ENCODE results near the gene CHCHD3. TPM values are rescaled to one million over a fixed set of nuclear protein-coding genes. Genes with fewer than 3 reads are reported as not detected.

The CHCHD3 gene
- total RNA-seq, 1 experiment from 2014 or later = 149 TPM

- Histone ChIP-seq H3K4me1 (ENCODE audit: insufficient read depth, low read length) (peaks cover 7% of the 10 kb centered on the region; the same call in 1 of the 2 replicates), H3K9me2 (replicated peaks; ENCODE audit: low read length) (no peaks in the 10 kb centered on the region), H3K4me2 (ENCODE audit: low read length) (no peak overlapping the region), H3K27ac (ENCODE audit: low read length) (no peak overlapping the region), H3K9me3 (ENCODE audit: low read length) (no peaks in the 10 kb centered on the region), H3K79me2 (ENCODE audit: low read length) (no peaks in the 10 kb centered on the region), H3F3A (ENCODE audit: low read length, unreplicated experiment) (no peaks in the 10 kb centered on the region), H3K27me3 (ENCODE audit: low read length) (no peaks in the 10 kb centered on the region), H3K4me3 (ENCODE audit: low read length) (no peak overlapping the region), H4K20me1 (ENCODE audit: low read length) (no peaks in the 10 kb centered on the region), H3K36me3 (ENCODE audit: low read depth, low read length) (peaks cover 10% of the 10 kb centered on the region; the same call in 1 of the 2 replicates), H3K9ac (ENCODE audit: low read length) (no peak overlapping the region), H2AFZ (ENCODE audit: low read length) (no peak overlapping the region)
- ChIA-PET POLR2A (ENCODE audit: unreplicated experiment) (no interaction called here), CTCF (no interaction called here)
- ATAC-seq = no peak
- BruUV-seq (replicated peaks) = no TSS peak
- peak; percentile 33 for DNase-seq
- no peak for TF ChIP-seq EZH2phosphoT487 (IDR thresholded peaks at IDR 0.05; ENCODE audit: borderline replicate concordance, low read length)
- no peak for TF ChIP-seq CTCF (conservative IDR thresholded peaks at IDR 0.05; ENCODE audit: low read depth, low read length)
- TF ChIP-seq EZH2 (IDR thresholded peaks at IDR 0.05; ENCODE audit: low read length, unreplicated experiment) = no peak
- intact Hi-C loops (cut with micrococcal nuclease) = no loop called here
These were observed 216.3 kb downstream of the CHCHD3 start for GRCh38 chr7:132865366-132866143.

DNA sequence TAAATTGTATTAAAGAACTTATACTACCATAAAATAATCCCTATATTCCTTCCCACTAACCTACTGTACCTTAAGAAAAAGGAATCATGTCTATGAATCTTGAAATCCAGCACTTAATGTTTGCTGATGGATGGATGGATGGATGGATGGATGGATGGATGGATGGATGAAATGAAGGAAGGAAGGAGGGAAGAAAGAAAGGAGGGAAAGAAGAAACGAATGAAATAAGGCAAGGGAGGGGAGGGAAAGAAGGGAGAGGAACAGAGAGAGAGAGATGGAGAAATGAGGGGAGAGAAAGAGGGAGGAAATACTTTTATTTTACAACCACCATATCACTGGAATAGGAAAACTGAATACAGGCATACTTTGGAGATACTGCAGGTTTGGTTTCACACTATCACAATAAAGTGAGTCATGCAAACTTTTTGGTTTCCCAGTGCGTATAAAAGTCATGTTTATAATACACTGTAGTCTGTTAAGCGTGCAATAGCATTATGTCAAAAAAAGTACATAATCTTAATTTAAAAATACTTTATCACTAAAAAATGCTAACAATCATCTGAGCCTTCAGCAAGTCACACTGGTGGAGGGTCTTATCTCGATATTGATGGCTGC is 219.8 kb downstream of the CHCHD3 start:
- peak; percentile 80 for ATAC-seq
- Histone ChIP-seq H3K36me3 (ENCODE audit: low read depth, low read length) (peaks cover 10% of the 10 kb centered on the region; the same call in 1 of the 2 replicates), H3K79me2 (ENCODE audit: low read length) (no peaks in the 10 kb centered on the region), H3F3A (ENCODE audit: low read length, unreplicated experiment) (no peaks in the 10 kb centered on the region), H3K9me2 (replicated peaks; ENCODE audit: low read length) (no peaks in the 10 kb centered on the region), H2AFZ (ENCODE audit: low read length) (no peak overlapping the region), H3K4me1 (ENCODE audit: insufficient read depth, low read length) (peaks cover 7% of the 10 kb centered on the region; the same call in 1 of the 2 replicates), H3K4me2 (ENCODE audit: low read length) (no peak overlapping the region), H3K9ac (ENCODE audit: low read length) (no peak overlapping the region), H4K20me1 (ENCODE audit: low read length) (no peaks in the 10 kb centered on the region), H3K27ac (ENCODE audit: low read length) (no peak overlapping the region), H3K27me3 (ENCODE audit: low read length) (no peaks in the 10 kb centered on the region), H3K4me3 (ENCODE audit: low read length) (no peak overlapping the region), H3K9me3 (ENCODE audit: low read length) (no peaks in the 10 kb centered on the region)
- peak; percentile 38 for DNase-seq
- BruUV-seq (replicated peaks) = no TSS peak
- no peak for TF ChIP-seq CTCF (conservative IDR thresholded peaks at IDR 0.05; ENCODE audit: low read depth, low read length)
- TF ChIP-seq EZH2 (IDR thresholded peaks at IDR 0.05; ENCODE audit: low read length, unreplicated experiment) = no peak
- intact Hi-C loops (cut with micrococcal nuclease) = no loop called here
- CTCF ChIA-PET = no interaction called here
- POLR2A ChIA-PET (ENCODE audit: unreplicated experiment) = no interaction called here

DNA sequence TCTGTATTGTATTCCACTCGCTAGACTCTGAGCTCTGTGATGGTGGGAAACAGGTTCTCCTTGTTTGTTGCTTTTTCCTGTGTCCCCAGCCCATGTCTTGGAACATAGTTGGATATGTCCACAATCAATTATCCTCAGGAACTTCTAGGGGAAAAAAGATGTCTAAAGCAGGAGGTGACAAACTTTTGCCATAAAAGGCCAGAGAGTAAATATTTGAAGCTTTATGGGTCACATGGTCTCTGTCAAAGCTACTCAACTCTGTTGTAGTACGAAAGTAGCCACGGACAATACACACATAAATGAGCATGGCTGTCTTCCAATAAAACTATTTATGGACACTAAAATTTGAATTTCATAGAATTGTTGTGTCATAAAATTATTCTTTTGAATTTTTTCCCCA is 220.5 kb downstream of the CHCHD3 start:
- no peaks in the 10 kb centered on the region for H3K27me3 ChIP-seq (ENCODE audit: low read length)
- no peaks in the 10 kb centered on the region for H3F3A ChIP-seq (ENCODE audit: low read length, unreplicated experiment)
- no TSS peak for BruUV-seq (replicated peaks)
- no peaks in the 10 kb centered on the region for H3K9me3 ChIP-seq (ENCODE audit: low read length)
- no peak overlapping the region for H3K4me3 ChIP-seq (ENCODE audit: low read length)
- H3K4me1 ChIP-seq (ENCODE audit: insufficient read depth, low read length) = peaks cover 7% of the 10 kb centered on the region; the same call in 1 of the 2 replicates
- H3K27ac ChIP-seq (ENCODE audit: low read length) = no peak overlapping the region
- H3K4me2 ChIP-seq (ENCODE audit: low read length) = no peak overlapping the region
- no peaks in the 10 kb centered on the region for H4K20me1 ChIP-seq (ENCODE audit: low read length)
- CTCF ChIA-PET = no interaction called here
- intact Hi-C loops (cut with micrococcal nuclease) = no loop called here
- no peaks in the 10 kb centered on the region for H3K79me2 ChIP-seq (ENCODE audit: low read length)
- no peak for ATAC-seq
- POLR2A ChIA-PET (ENCODE audit: unreplicated experiment) = no interaction called here
- H3K9me2 ChIP-seq (replicated peaks; ENCODE audit: low read length) = no peaks in the 10 kb centered on the region
- H2AFZ ChIP-seq (ENCODE audit: low read length) = no peak overlapping the region
- H3K9ac ChIP-seq (ENCODE audit: low read length) = no peak overlapping the region
- DNase-seq = no peak
- peaks cover 10% of the 10 kb centered on the region; the same call in 1 of the 2 replicates for H3K36me3 ChIP-seq (ENCODE audit: low read depth, low read length)
- TF ChIP-seq EZH2 (IDR thresholded peaks at IDR 0.05; ENCODE audit: low read length, unreplicated experiment) = no peak
- no peak for TF ChIP-seq EZH2phosphoT487 (IDR thresholded peaks at IDR 0.05; ENCODE audit: borderline replicate concordance, low read length)
- TF ChIP-seq CTCF (conservative IDR thresholded peaks at IDR 0.05; ENCODE audit: low read depth, low read length) = no peak
